ENCODE data around the gene DEFB132.

The DEFB132 gene

DNA sequence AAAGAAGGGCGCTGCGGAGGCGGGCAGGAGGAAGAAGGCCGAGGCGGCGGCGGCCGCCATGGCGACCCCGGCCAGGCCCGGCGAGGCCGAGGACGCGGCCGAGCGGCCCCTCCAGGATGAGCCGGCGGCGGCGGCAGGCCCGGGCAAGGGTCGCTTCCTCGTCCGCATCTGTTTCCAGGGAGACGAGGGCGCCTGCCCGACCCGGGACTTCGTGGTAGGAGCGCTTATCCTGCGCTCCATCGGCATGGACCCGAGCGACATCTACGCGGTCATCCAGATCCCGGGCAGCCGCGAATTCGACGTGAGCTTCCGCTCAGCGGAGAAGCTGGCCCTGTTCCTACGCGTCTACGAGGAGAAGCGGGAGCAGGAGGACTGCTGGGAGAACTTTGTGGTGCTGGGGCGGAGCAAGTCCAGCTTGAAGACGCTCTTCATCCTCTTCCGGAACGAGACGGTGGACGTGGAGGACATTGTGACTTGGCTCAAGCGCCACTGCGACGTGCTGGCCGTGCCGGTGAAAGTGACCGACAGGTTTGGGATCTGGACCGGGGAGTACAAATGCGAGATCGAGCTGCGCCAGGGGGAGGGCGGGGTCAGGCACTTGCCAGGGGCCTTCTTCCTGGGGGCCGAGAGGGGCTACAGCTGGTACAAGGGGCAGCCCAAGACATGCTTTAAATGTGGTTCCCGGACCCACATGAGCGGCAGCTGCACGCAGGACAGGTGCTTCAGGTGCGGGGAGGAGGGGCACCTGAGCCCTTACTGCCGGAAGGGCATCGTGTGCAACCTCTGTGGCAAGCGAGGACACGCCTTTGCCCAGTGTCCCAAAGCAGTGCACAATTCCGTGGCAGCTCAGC is 40.6 kb downstream of the DEFB132 start:
- DNase-seq, result peak; percentile 20

DNA sequence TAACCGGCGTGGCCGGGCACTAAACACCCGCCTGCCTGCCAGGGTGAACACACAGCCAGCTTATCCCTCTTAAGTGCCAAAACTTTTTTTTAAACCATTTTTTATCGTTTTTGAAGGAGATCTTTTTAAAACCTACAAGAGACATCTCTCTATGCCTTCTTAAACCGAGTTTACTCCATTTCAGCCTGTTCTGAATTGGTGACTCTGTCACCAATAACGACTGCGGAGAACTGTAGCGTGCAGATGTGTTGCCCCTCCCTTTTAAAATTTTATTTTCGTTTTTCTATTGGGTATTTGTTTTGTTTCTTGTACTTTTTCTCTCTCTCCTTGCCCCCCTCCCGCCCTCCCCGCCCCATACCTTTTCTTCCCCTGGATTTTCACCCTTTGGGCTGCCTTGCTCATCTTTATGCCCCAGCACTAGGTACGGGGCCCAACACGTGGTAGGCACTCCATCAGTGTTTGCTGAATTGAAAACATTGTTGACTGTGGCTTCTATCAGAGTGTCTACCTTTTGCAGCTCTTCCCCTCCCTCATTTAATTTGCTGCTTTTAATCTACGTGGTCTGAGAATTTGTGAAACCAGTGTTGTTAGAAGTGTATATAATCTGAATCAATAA is 41.4 kb downstream of the DEFB132 start:
- no peak for DNase-seq

GRCh38 chr20:300345-300990 is 42.9 kb downstream of the DEFB132 start:
- no peak for DNase-seq

DNA sequence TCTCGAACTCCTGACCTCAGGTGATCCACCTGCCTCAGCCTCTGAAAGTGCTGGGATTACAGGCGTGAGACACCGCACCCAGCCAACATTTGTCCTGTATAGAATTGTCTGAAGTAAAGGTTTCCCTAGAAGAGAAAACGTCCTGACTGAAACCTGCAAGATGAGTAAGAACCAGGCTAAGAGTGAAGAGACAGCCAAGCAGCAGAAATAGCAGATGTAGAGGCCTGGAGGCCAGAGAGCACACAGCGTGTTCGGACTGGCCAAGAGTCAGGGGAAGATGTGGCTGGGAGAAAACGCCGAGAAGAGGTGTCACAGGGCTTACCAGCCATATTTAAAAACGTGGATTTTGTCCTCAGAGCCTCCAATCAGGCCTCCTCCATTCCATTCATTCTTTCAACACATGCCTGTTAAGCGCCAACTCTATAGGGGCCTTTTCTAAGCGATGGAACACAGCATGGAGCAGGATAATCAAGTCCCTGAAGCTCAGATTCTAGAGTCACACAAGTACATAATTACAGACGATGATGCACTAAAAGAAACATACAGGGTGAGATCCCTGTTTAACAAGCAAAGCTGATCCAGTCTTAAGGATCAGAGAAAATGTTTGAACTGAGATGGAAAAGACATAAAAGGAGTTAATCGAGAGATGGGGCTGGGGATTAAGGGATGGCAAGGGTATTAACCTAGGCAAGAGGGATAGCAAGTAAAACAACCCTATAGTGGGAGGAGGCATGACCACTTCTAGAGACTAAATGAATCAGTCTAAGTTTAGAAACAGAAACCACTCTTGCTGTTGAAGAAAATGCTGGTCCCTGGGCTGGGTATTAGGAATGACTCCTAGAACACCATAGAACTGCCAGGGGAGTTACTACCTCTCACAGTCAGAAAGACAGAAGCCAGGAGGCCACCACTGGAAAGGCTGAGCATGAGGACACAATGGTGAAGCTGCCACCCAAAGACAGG is 44.6 kb downstream of the DEFB132 start:
- no peak for DNase-seq

DNA sequence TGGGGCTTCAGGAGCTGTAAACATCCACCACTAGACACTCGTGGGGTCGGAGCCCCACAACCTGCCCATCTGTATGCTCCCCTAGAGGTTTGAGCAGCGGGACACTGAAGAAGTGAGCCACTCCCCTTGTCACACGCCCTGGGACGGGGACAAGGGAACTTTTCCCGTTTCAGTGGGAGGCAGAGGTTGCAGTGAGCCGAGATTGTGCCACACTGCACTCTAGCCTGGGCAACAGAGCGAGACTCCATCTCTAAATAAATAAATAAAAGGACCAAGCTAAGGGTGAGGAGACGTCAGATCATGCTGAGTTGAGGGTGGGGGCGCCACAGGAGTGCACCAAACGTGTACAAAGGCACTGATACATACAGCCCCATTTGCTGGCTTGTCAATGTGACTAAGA is 48.2 kb downstream of the DEFB132 start:
- no peak for DNase-seq

- DNase-seq, result no peak
These were observed 51.0 kb downstream of the DEFB132 start for GRCh38 chr20:308427-309038.

GRCh38 chr20:309306-309840 is 51.8 kb downstream of the DEFB132 start:
- peak; percentile 63 for DNase-seq

DNA sequence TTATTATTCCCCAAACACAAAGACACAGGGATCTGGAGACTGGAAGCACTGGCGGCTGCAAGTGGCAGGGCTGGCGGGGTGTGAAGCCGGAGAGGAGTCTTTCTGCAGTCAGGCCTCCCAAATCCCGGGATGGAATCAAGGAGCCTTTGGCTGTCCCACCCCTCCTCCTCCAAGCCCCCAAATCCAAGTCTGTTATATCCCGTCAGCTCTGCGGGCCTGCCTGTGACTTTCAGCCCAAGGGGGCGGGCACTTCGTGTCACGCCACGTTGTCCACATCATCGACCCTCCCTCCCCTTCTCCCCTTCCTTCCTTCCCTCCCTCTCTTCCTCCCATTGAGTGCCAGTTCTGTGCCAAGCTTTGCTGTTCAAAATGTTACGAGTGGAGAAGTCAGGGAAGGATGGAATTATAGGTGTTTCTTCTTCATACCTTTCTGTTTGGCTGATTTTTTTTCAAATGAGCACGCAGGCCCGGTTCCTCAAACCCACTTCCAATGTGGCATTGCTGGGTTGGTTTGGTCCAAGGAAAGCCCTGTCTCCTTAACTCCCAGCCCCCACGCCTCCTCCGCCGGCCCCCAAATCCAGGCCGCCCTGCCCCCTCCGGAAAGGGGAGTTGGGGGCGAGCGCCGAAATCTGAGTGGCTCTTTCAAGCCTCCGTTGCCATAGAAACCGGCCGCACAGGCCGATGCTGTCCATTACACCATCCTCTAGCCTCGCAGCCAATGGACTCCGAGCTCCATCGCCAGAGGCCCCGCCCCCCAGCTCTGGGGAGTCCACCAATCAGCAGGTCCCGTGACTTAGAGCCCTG is 52.5 kb downstream of the DEFB132 start:
- DNase-seq, result peak; percentile 99

DNA sequence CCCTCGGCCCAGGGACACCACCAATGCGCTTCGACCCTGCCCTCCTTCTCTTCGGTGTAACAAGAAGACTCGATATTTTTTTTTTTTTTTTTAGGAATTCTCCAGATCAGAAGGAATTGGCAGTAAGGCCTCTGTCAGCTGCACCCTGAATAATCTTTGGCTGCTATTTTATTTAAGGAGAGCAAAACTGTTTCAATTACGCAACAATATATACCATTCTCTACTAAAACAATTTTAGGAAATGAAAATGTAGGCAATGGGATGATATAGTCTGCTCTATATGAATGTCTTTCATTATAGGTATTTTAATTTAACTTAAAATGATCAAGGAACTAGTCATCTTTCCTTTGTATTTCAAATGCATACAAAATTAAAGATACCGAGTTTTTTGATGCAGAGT is 53.1 kb downstream of the DEFB132 start:
- no peak for DNase-seq
